Thyroid gland (tissue), 4 donors: ENCODE measurements around the gene CSF2.

Experiments
- CTCF ChIP-seq, 6 experiments: fragments of 200-600 bp in 3 of 6; fragments of 450-650 bp in 3 of 6; sonication (generic) in 3 of 6; IDR thresholded peaks; one replicate each; pipeline ENCODE4 v1.5.1; 2016 to 2019; ENCODE audit warnings: antibody characterized with exemption in 6 of 6, mild to moderate bottlenecking in 2 of 6, inconsistent platforms in 1 of 6, moderate library complexity in 1 of 6
- POLR2A ChIP-seq, 2 donors: fragments of 450-650 bp; IDR thresholded peaks; one replicate each; pipeline ENCODE4 v1.6.1; 2017; ENCODE audit warnings: antibody characterized with exemption in 2 of 2, mild to moderate bottlenecking in 2 of 2, moderate library complexity in 1 of 2

- TF ChIP-seq CTCF (IDR thresholded peaks at IDR 0.05) (no peak), POLR2A (IDR thresholded peaks at IDR 0.05) (no peak)
Measured at GRCh38 chr5:132076202-132076830, 2.7 kb downstream of the CSF2 start.
